Ecto neural progenitor cell (in vitro differentiated cells): Measurements from ENCODE around the gene AP2M1.

Experiments used
- DNase-seq: peaks from one replicate; pipeline ENCODE4 v3.0.0-alpha.2; 2018; ENCODE audit warnings: low spot score

AP2M1 gene

DNA sequence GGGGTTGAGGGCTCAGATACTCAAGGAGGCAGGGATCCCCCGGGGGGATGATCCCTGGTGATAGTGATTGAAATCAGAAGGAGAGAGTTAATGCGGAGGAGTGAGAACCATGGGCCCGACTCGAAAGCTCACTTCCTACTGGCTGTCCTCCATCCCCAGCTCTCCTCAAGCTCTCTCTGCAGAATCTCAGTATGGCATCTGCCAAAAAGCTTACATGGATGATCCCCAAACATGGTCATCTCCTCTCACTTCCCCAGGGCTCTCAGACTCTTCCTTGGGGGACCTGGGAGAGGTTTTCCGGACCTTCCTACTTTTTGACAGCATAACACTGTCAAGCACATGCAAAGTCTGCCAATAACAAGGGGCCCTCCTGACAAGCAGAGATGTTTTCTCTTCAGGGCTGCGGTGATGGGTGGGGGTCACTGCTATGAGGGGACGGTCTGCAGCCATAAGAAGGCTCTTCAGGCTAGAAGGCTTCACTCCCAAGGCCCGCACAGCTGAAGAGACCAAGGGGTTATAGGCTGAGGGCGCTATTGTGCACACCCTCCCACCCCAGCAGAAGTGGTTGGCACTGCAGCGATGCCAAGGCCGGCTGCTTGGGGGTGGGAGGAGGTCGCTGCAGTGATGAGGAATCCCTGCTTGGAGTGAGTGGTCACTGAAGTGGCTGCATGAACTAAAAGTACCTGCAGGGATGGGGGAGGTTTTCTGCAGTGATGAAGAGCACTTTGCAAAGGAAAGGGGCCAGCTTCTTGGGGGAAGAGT is 53.9 kb downstream of the AP2M1 start:
- no peak for DNase-seq

DNA sequence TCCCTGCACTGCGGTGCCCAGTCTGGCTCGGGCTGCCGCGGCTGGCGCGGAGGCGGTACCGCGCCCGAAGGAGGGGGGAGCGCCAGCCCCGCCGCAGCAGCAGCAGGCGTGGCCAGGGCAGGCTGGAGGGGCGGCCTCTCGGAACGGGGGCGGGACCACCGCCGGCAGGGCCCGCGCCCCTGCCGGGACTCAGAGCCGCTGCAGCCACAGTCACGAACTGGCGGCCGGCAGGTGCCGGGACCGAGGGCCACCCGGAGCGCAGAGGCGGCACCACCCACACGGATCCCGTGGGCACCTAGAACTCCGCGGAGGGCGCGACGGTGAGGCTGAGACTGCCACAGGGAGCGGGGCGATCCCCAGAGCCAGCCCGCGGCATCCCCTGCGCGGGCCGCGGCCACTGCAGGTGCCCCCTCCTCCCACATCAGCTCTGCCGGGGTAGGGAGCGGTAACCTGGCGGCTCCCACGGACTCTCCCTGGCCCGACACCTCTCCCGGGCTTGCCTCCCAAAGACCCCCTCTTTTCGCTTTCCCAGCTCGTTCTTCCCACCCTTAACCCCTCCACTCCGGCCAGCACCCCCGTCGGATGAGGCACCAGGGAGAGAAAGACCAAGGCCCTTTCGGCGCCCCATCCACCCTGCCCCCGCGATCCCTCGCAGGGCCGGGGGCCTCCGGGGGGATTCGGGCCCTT is 54.9 kb downstream of the AP2M1 start, which contains the start of gene VWA5B2:
Gene VWA5B2, plus strand, starts transcription at position 192 of the 687 bp plus-strand sequence. CDS start 944 bp downstream, outside the sequence.
- DNase-seq, result peak; percentile 86

DNA sequence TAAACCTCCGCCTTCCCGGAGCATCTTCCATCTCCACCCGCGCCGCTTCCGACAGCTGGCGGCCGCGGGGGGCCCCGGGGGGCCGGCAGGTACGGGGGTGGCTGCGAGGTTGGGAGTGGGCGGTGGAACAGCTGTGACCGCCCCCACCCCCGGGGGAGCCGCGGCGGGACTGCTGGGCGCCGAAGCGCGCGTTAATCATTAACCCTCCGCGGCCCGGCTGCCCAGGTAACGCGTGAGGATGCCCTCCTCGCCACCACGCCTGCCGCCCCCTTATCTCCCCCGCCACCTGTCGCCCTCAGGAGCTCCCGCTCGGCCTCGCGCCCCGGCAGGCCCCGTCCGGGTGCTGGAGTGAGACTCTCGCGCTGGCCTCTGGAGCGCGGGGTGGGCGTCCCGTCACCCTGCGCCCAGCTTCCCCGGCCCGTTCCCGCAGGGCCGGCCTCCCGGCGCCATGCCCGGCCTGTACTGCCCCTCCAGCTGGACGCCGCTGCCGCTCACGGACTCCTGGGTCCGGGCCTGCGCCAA is 55.5 kb downstream of the AP2M1 start:
- no peak for DNase-seq

DNA sequence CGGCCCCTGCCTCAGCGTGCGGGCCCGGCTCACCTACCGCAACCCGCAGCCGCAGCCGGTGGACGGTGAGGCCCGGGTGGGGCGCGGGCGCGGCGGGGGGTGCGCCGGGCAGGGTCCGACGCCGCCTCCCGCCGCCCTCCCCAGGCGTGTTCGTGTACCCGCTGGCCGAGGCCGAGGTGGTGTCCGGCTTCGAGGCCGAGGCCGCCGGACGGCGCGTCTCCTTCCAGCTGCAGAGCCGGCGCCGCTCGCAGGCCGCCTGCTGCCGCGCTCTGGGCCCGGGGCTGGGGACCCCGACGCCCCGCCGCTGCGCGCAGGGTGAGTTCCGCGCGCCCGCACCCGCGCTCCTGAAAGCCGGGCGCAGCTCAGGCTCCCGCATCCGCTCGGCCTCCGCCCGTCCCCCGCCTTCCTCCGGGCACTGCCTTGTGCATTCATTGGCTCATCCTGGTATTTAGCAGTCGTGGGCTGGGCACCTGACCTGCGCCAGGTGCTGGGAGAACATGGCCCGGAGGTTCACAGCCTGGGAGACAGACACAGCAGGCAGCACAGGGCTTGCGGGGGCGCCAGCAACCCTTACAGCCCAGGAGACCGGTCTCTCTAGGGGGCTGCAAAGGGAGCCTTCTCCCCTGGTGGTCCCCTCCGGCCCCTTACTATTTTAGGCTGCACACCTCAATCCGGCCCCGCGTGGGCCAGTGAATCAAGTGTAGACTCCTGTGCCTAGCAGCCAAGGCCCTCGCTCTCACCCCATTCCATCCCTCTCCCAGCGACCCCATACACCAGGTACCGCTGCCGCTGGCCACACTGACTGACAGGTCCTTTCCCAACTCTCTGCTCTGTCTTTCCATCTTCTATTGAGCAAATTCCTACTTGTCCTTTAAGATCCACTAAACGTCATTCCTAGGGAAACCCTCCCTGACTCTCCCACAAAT is 56.2 kb downstream of the AP2M1 start:
- no peak for DNase-seq

DNA sequence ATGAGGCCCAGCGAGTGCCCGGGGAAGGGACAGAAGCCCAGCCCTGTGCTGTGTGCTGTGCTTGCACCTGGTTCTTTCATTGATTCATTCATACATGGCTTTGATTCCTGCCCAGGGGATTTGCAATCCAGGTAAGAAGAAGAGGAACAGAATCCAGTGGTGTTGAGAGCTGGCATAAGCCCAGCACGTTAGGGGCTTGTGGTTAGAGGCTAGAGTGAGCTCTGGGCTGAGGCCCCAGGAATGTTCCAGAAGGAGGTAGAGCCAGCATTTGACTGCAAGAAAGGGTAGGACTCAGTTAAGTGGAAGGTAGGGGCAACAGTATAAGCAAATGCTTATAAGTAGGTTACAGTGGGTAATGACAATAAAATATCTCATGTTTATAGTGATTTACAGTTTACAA is 57.0 kb downstream of the AP2M1 start:
- DNase-seq, result no peak

DNA sequence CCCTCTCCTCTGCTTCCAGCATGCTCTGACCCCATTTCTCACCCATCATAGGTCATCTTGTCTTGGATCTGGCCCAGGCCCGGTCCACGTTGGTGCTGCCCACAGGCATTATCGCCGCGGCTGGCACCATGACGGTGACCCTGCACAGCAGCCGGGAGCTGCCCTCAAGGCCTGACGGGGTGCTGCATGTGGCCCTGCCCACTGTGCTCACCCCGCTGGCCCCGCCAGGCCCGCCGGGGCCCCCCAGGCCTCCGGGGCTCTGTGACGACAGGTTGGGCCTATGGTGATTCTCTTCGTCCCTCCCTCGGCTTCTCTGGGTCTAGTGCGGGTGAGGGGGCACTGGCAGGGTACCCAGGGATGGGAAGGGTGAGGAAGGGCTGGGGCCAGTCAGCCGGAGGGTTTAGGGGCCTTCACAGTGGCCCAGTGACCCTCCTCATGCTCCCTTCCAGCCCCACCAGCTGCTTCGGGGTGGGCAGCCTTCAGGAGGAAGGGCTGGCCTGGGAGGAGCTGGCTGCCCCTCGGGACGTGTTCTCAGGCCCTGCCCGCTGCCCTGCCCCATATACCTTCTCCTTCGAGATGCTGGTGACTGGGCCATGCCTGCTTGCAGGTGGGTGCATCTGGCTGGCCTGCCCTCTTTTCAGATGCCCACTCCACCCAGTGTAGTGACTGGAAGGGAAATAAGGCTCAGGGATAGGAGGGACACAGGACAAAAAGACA is 58.6 kb downstream of the AP2M1 start:
- no peak for DNase-seq
